IMR-90 (cell line): ENCODE results near the gene AKT1S1. TPM values are rescaled to one million over a fixed set of nuclear protein-coding genes. Genes with fewer than 3 reads are reported as not detected.
A peak's percentile ranks its signal among the peaks of the same experiment; 100 is the strongest.

Experiments
- ATAC-seq: fragments of 200-7000 bp; cut with Tn5 transposase; 2 replicates; pipeline ENCODE4 v1.9.1; 2020; ENCODE audit warnings: low read depth, mild to moderate bottlenecking, moderate library complexity
- BruUV-seq: library from RNA; stranded (reverse); fragments of 400-500 nt; replicated peaks from 2 replicates; lab custom pipeline; 2021; lab: Mats Ljungman, UMichigan
- CTCF ChIA-PET: fragments of 300-600 bp; formaldehyde crosslinking; extraction: SDS; loops from one replicate; lab custom pipeline; 2021; ENCODE audit warnings: antibody characterized with exemption; lab: Yijun Ruan, JAX
- POLR2A ChIA-PET: fragments of 300-600 bp; sonication (Branson Sonifier 250); formaldehyde crosslinking; loops from one replicate; lab custom pipeline; 2022; ENCODE audit warnings: antibody characterized with exemption; ENCODE audit not compliant: unreplicated experiment; lab: Charles Lee
- DNase-seq: peaks from one replicate; pipeline ENCODE4 v3.0.0; 2013
- H2AFZ ChIP-seq: replicated peaks from 2 replicates; pipeline ENCODE3; 2013; ENCODE audit warnings: low read length, mild to moderate bottlenecking; ENCODE audit not compliant: poor library complexity
- H2AK5ac ChIP-seq: 2 replicates; pipeline ENCODE4 v1.6.1; 2013; ENCODE audit warnings: low read depth, low read length, inconsistent platforms
- H2AK9ac ChIP-seq: replicated peaks from 2 replicates; pipeline ENCODE3; 2013; ENCODE audit warnings: mild to moderate bottlenecking, low read depth, low read length, moderate library complexity; ENCODE audit not compliant: poor library complexity
- H2BK120ac ChIP-seq: 2 replicates; pipeline ENCODE4 v1.6.1; 2013; ENCODE audit warnings: low read depth, low read length, inconsistent platforms
- H2BK15ac ChIP-seq: 3 replicates; pipeline ENCODE4 v1.6.1; 2013; ENCODE audit warnings: low read depth, low read length, inconsistent platforms
- H2BK20ac ChIP-seq: 2 replicates; pipeline ENCODE4 v1.6.1; 2013; ENCODE audit warnings: low read depth, mild to moderate bottlenecking, inconsistent platforms, low read length, moderate library complexity
- H2BK5ac ChIP-seq: 2 replicates; pipeline ENCODE4 v1.6.1; 2013; ENCODE audit warnings: mild to moderate bottlenecking, low read depth, low read length, inconsistent platforms; ENCODE audit not compliant: poor library complexity, severe bottlenecking
- H3K14ac ChIP-seq: replicated peaks from 2 replicates; pipeline ENCODE4 v1.6.1; 2013; ENCODE audit warnings: low read depth, low read length, inconsistent platforms
- H3K18ac ChIP-seq: 2 replicates; pipeline ENCODE4 v1.6.1; 2013; ENCODE audit warnings: low read depth, low read length, control low read depth
- H3K23ac ChIP-seq: 2 replicates; pipeline ENCODE4 v1.6.1; 2013; ENCODE audit warnings: low read depth, low read length, inconsistent platforms
- H3K27ac ChIP-seq: 2 replicates; pipeline ENCODE4 v1.5.1; 2013; ENCODE audit warnings: mild to moderate bottlenecking, control low read depth, low read length; ENCODE audit not compliant: insufficient read depth
- H3K27me3 ChIP-seq: 2 replicates; pipeline ENCODE4 v1.6.1; 2013; ENCODE audit warnings: low read length; ENCODE audit not compliant: control insufficient read depth, insufficient read depth
- H3K36me3 ChIP-seq: 2 replicates; pipeline ENCODE4 v1.6.1; 2013; ENCODE audit warnings: low read length, mixed read lengths; ENCODE audit not compliant: control insufficient read depth, insufficient read depth
- H3K4ac ChIP-seq: 2 replicates; pipeline ENCODE4 v1.6.1; 2013; ENCODE audit warnings: low read depth, low read length, inconsistent platforms
- H3K4me1 ChIP-seq: 2 replicates; pipeline ENCODE4 v1.6.1; 2013; ENCODE audit warnings: low read length, mixed read lengths; ENCODE audit not compliant: control insufficient read depth, insufficient read depth
- H3K4me2 ChIP-seq: 2 replicates; pipeline ENCODE4 v1.6.1; 2013; ENCODE audit warnings: low read depth, mild to moderate bottlenecking, control low read depth, low read length, moderate library complexity
- H3K4me3 ChIP-seq: 2 replicates; pipeline ENCODE4 v1.5.1; 2013; ENCODE audit warnings: low read depth, mild to moderate bottlenecking, control low read depth, low read length, moderate library complexity; ENCODE audit not compliant: insufficient read depth
- H3K56ac ChIP-seq: 2 replicates; pipeline ENCODE4 v1.6.1; 2013; ENCODE audit warnings: low read length, inconsistent platforms; ENCODE audit not compliant: insufficient read depth; ENCODE audit errors: extremely low read depth
- H3K79me1 ChIP-seq, 2 experiments: 2 replicates each; pipeline ENCODE4 v1.6.1; 2013; ENCODE audit warnings: low read length in 2 of 2, inconsistent platforms in 1 of 2, low read depth in 1 of 2
- H3K9ac ChIP-seq: 2 replicates; pipeline ENCODE4 v1.6.1; 2013; ENCODE audit warnings: low read depth, low read length, control low read depth
- H3K9me1 ChIP-seq: 2 replicates; pipeline ENCODE4 v1.6.1; 2013; ENCODE audit warnings: low read length, inconsistent platforms; ENCODE audit not compliant: insufficient read depth
- H3K9me3 ChIP-seq: 2 replicates; pipeline ENCODE4 v1.6.1; 2013; ENCODE audit warnings: low read length; ENCODE audit not compliant: control insufficient read depth, insufficient read depth
- H4K20me1 ChIP-seq: 2 replicates; pipeline ENCODE4 v1.6.1; 2013; ENCODE audit warnings: low read length, inconsistent platforms; ENCODE audit not compliant: insufficient read depth
- H4K5ac ChIP-seq: 2 replicates; pipeline ENCODE4 v1.6.1; 2013; ENCODE audit warnings: mild to moderate bottlenecking, low read depth, low read length, control low read depth
- H4K8ac ChIP-seq, 2 experiments: 2 replicates each; pipeline ENCODE4 v1.6.1; 2013; ENCODE audit warnings: low read depth in 2 of 2, low read length in 2 of 2, control low read depth in 1 of 2, inconsistent platforms in 1 of 2
- H4K91ac ChIP-seq: 2 replicates; pipeline ENCODE4 v1.6.1; 2013; ENCODE audit warnings: low read depth, low read length, inconsistent platforms; ENCODE audit not compliant: insufficient read depth
- CEBPB ChIP-seq: IDR thresholded peaks from 2 replicates; pipeline ENCODE4 v1.6.1; 2012; ENCODE audit warnings: low read depth, low read length, improper control_type of control experiment
- MAFK ChIP-seq: IDR thresholded peaks from 2 replicates; pipeline ENCODE4 v1.6.1; 2012; ENCODE audit warnings: low read depth, low read length, improper control_type of control experiment
- MAZ ChIP-seq: IDR thresholded peaks from 2 replicates; pipeline ENCODE4 v1.6.1; 2012; ENCODE audit warnings: low read depth, mild to moderate bottlenecking, low read length, improper control_type of control experiment, moderate library complexity, borderline replicate concordance
- MXI1 ChIP-seq: IDR thresholded peaks from 2 replicates; pipeline ENCODE4 v1.6.1; 2012; ENCODE audit warnings: low read depth, mild to moderate bottlenecking, low read length, moderate library complexity, borderline replicate concordance
- NFE2L2 ChIP-seq: fragments of 150-350 bp; IDR thresholded peaks from 2 replicates; pipeline ENCODE4 v1.6.1; 2016; ENCODE audit warnings: low read depth, mild to moderate bottlenecking, low read length
- RAD21 ChIP-seq: IDR thresholded peaks from 2 replicates; pipeline ENCODE4 v1.6.1; 2012; ENCODE audit warnings: low read length, improper control_type of control experiment
- RCOR1 ChIP-seq: IDR thresholded peaks from 2 replicates; pipeline ENCODE4 v1.6.1; 2012; ENCODE audit warnings: mild to moderate bottlenecking, low read length, improper control_type of control experiment; ENCODE audit not compliant: insufficient replicate concordance
- SMC3 ChIP-seq: fragments of 150-350 bp; IDR thresholded peaks from 2 replicates; pipeline ENCODE4 v1.6.1; 2016; ENCODE audit warnings: low read depth, mild to moderate bottlenecking, antibody characterized with exemption, low read length, moderate library complexity
- USF2 ChIP-seq: fragments of 150-350 bp; IDR thresholded peaks from 2 replicates; pipeline ENCODE4 v1.6.1; 2017; ENCODE audit warnings: mild to moderate bottlenecking, antibody characterized with exemption, low read length, low read depth
- WGBS, 2 experiments: methylation state at CpG; one replicate each; pipeline versions ENCODE4 v1.1.5 to v1.1.7; 2013; ENCODE audit warnings: missing lambda C conversion rate in 2 of 2; ENCODE audit not compliant: insufficient read length in 1 of 2; ENCODE audit errors: extremely low coverage in 2 of 2; 5-methylcytosine and 5-hydroxymethylcytosine counted together
- dilution Hi-C: fragments of 300-500 bp; cut with HindIII; formaldehyde crosslinking; loops from one replicate; pipeline ENCODE4 v1.14.3; 2018; ENCODE audit warnings: low sequenced_read_pairs; ENCODE audit not compliant: unreplicated experiment
- in situ Hi-C: fragments of 300-500 bp; cut with MboI; formaldehyde crosslinking; loops from 3 replicates; pipeline ENCODE4 v1.14.3; 2019; ENCODE audit warnings: low sequenced_read_pairs, inconsistent platforms, mixed read lengths
- intact Hi-C: fragments of 100-400 bp; cut with micrococcal nuclease; formaldehyde crosslinking; loops from 2 replicates; pipeline ENCODE4 v1.10.0; 2022
- polyA plus RNA-seq, 3 experiments: library from polyadenylated mRNA; depleted of rRNA; stranded (reverse); fragments of >200 nt; gene quantifications; 2 replicates each; pipeline ENCODE4 v1.2.3, GENCODE V29; 2012; ENCODE audit warnings: low replicate concordance in 1 of 3
- total RNA-seq: library from RNA; depleted of rRNA; stranded (reverse); fragments of >200 nt; gene quantifications from 2 replicates; pipeline ENCODE4 v1.2.3, GENCODE V29; 2012
- TF ChIP-seq, protein P1 (sequence below): fragments of 150-350 bp; IDR thresholded peaks from 2 replicates; pipeline ENCODE4 v1.6.1; 2016; ENCODE audit warnings: low read depth, mild to moderate bottlenecking, low read length, moderate library complexity, borderline replicate concordance

The AKT1S1 gene
- total and polyA plus RNA-seq, 2 of the 4 experiments (the other 2 are of a cell fraction): 3.6 to 54.4 TPM

GRCh38 chr19:49911381-49912145 lies 34.4 kb upstream of the AKT1S1 start:
- dilution Hi-C loops: no loop called here
- H3K4me1 ChIP-seq: peaks cover 3% of the 10 kb centered on the region
- H2AFZ ChIP-seq: no peak overlapping the region
- in situ Hi-C loops: no loop called here
- H2BK120ac ChIP-seq: no peak overlapping the region
- peak overlapping the region; percentile 8 for H2AK9ac ChIP-seq
- no peak for ATAC-seq
- H4K20me1 ChIP-seq: peaks cover 36% of the 10 kb centered on the region
- no peaks in the 10 kb centered on the region for H3K9me3 ChIP-seq
- WGBS, 2 experiments: 89% methylated on average over 5 of the region's 9 CpGs; no CpG with 5 or more reads in 1 of the 2 experiments
- no peak overlapping the region for H3K56ac ChIP-seq
- H3K27ac ChIP-seq: no peak overlapping the region
- no peak overlapping the region for H3K23ac ChIP-seq
- peaks cover 15% of the 10 kb centered on the region for H3K9me1 ChIP-seq
- H3K4me2 ChIP-seq: no peak overlapping the region
- peaks cover 63% of the 10 kb centered on the region for H3K36me3 ChIP-seq
- no peak overlapping the region for H3K14ac ChIP-seq
- H4K5ac ChIP-seq: no peak overlapping the region
- no peak overlapping the region for H3K18ac ChIP-seq
- H3K27me3 ChIP-seq: no peaks in the 10 kb centered on the region
- no peak for TF ChIP-seq RAD21
- TF ChIP-seq, protein P1, sequence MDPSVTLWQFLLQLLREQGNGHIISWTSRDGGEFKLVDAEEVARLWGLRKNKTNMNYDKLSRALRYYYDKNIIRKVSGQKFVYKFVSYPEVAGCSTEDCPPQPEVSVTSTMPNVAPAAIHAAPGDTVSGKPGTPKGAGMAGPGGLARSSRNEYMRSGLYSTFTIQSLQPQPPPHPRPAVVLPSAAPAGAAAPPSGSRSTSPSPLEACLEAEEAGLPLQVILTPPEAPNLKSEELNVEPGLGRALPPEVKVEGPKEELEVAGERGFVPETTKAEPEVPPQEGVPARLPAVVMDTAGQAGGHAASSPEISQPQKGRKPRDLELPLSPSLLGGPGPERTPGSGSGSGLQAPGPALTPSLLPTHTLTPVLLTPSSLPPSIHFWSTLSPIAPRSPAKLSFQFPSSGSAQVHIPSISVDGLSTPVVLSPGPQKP: no peak
- TF ChIP-seq RCOR1: no peak
- no peak for TF ChIP-seq MAFK
- no peak for TF ChIP-seq SMC3
- no peak for TF ChIP-seq CEBPB
- no peak for TF ChIP-seq NFE2L2
- no peak for TF ChIP-seq MAZ
- no peak for TF ChIP-seq USF2
- no peak for TF ChIP-seq MXI1
- BruUV-seq: no TSS peak
- H3K4ac ChIP-seq: no peak overlapping the region
- ChIA-PET POLR2A (no interaction called here), CTCF (no interaction called here)
- no peak overlapping the region for H3K4me3 ChIP-seq
- peaks cover 15 to 79% of the 10 kb centered on the region in 2 experiments for H3K79me1 ChIP-seq
- H4K91ac ChIP-seq: no peak overlapping the region
- no peak overlapping the region for H4K8ac ChIP-seq
- DNase-seq: peak; percentile 52
- H2BK5ac ChIP-seq: no peak overlapping the region
- no peak overlapping the region for H3K9ac ChIP-seq
- intact Hi-C loops: no loop called here
- H2BK20ac ChIP-seq: no peak overlapping the region
- H2AK5ac ChIP-seq: no peak overlapping the region
- H2BK15ac ChIP-seq: no peak overlapping the region
